Thyroid gland (tissue), 4 donors: ENCODE results near the gene TMEM158. TPM values are rescaled to one million over a fixed set of nuclear protein-coding genes. Genes with fewer than 3 reads are reported as not detected.
A peak's percentile ranks its signal among the peaks of the same experiment; 100 is the strongest.

Source experiments
- DNase-seq, 2 donors: peaks; one replicate each; pipeline ENCODE4 v3.0.0-alpha.2; 2019
- H3K27ac ChIP-seq, 3 donors: fragments of 200-600 bp; sonication (generic); 1 replicate in 2 of 3; 2 replicates in 1 of 3; pipeline ENCODE4 v1.5.1; 2016 to 2019; ENCODE audit warnings: mild to moderate bottlenecking in 1 of 3, moderate library complexity in 1 of 3
- H3K27me3 ChIP-seq: fragments of 200-600 bp; sonication (generic); one replicate; pipeline ENCODE4 v1.5.1; 2019
- H3K36me3 ChIP-seq, 2 donors: fragments of 200-600 bp; sonication (generic); one replicate each; pipeline ENCODE4 v1.5.1; 2016 to 2019
- H3K4me1 ChIP-seq, 2 donors: fragments of 200-600 bp; sonication (generic); one replicate each; pipeline ENCODE4 v1.5.1; 2017 to 2019
- H3K4me3 ChIP-seq, 3 donors: fragments of 200-600 bp; sonication (generic); replicated peaks in 1 of 3; 1 replicate in 2 of 3; 2 replicates in 1 of 3; pipeline ENCODE4 v1.5.1; 2016; ENCODE audit warnings: mild to moderate bottlenecking in 1 of 3
- H3K9me3 ChIP-seq: fragments of 200-600 bp; sonication (generic); one replicate; pipeline ENCODE4 v1.5.1; 2017
- POLR2A ChIP-seq, 2 donors: fragments of 450-650 bp; IDR thresholded peaks; one replicate each; pipeline ENCODE4 v1.6.1; 2017; ENCODE audit warnings: antibody characterized with exemption in 2 of 2, mild to moderate bottlenecking in 2 of 2, moderate library complexity in 1 of 2
- WGBS, 2 donors: methylation state at CpG; one replicate each; pipeline ENCODE4 v1.1.5; 2017; 5-methylcytosine and 5-hydroxymethylcytosine counted together
- intact Hi-C: fragments of 100-400 bp; cut with DNase I; formaldehyde crosslinking; loops from one replicate; pipeline ENCODE4 v1.15.1; 2023
- total RNA-seq, 4 donors: library from RNA; depleted of rRNA; stranded (reverse); fragments of >200 nt; gene quantifications; one replicate each; pipeline ENCODE4 v1.2.3, GENCODE V29; 2016
- TF ChIP-seq, protein P1 (sequence below), 6 experiments: fragments of 200-600 bp in 3 of 6; fragments of 450-650 bp in 3 of 6; sonication (generic) in 3 of 6; IDR thresholded peaks; one replicate each; pipeline ENCODE4 v1.5.1; 2016 to 2019; ENCODE audit warnings: antibody characterized with exemption in 6 of 6, mild to moderate bottlenecking in 2 of 6, inconsistent platforms in 1 of 6, moderate library complexity in 1 of 6

Gene TMEM158
- total RNA-seq, 4 donors from 2014 or later, result 0.40 to 0.78 TPM; not detected in 2

DNA sequence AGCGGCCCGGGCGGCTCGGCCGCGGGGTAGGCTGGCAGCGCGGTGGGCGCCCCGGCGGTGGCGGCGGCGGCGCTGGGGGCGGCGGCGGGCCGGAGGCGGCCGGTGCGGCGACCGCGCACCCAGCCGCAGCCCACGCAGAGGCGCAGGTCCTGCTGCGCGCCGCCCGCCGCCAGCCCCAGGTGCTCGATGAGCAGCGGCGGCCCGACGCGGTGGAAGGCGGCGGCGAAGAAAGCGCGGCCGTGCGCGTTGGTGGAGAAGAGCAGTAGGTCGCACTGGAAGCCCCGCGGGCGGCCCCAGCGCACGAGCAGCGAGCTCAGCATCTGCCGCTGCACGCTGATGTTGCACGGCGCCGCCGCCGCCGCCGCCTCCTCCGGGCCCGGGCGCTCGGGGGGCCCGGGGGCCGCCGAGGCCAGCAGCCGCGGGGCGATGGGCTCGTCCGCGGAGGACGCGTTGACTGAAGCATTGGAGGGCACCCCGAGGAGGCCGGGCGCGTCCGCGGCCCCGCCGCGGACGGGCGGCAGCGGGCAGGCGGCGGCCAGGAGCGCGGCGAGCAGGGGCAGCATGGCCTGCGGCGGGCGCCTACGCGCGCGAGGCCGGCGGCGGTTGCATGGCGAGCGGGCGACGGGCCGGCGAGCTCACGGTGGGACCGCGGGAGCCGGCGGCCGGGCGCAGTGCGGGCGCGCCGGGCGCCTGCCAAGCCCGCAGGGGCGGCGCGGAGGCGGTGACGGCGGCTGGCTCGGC lies 452 bp downstream of the TMEM158 start:
- peaks cover 0 to 5% of the 10 kb centered on the region in 2 donors for H3K4me1 ChIP-seq
- WGBS, 2 donors, result 0% methylated on average over 16 of the region's 131 CpGs; no CpG with 5 or more reads in 1 of the 2 donors
- H3K4me3 ChIP-seq, result peak overlapping the region in 1 of 3 donors; percentile 43
- no peak for TF ChIP-seq POLR2A (IDR thresholded peaks at IDR 0.05)
- TF ChIP-seq, protein P1, sequence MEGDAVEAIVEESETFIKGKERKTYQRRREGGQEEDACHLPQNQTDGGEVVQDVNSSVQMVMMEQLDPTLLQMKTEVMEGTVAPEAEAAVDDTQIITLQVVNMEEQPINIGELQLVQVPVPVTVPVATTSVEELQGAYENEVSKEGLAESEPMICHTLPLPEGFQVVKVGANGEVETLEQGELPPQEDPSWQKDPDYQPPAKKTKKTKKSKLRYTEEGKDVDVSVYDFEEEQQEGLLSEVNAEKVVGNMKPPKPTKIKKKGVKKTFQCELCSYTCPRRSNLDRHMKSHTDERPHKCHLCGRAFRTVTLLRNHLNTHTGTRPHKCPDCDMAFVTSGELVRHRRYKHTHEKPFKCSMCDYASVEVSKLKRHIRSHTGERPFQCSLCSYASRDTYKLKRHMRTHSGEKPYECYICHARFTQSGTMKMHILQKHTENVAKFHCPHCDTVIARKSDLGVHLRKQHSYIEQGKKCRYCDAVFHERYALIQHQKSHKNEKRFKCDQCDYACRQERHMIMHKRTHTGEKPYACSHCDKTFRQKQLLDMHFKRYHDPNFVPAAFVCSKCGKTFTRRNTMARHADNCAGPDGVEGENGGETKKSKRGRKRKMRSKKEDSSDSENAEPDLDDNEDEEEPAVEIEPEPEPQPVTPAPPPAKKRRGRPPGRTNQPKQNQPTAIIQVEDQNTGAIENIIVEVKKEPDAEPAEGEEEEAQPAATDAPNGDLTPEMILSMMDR (IDR thresholded peaks at IDR 0.05), result no peak
- peaks cover 8% of the 10 kb centered on the region for H3K27me3 ChIP-seq
- no peak overlapping the region for H3K27ac ChIP-seq
- intact Hi-C loops, result loop anchor here (10.0 kb wide), 1 partner anchor 269 kb away; no protein-coding TSS in a partner anchor
- H3K36me3 ChIP-seq, result no peaks in the 10 kb centered on the region
- H3K9me3 ChIP-seq, result no peaks in the 10 kb centered on the region
- peak; percentile 16 to 19 for DNase-seq

DNA sequence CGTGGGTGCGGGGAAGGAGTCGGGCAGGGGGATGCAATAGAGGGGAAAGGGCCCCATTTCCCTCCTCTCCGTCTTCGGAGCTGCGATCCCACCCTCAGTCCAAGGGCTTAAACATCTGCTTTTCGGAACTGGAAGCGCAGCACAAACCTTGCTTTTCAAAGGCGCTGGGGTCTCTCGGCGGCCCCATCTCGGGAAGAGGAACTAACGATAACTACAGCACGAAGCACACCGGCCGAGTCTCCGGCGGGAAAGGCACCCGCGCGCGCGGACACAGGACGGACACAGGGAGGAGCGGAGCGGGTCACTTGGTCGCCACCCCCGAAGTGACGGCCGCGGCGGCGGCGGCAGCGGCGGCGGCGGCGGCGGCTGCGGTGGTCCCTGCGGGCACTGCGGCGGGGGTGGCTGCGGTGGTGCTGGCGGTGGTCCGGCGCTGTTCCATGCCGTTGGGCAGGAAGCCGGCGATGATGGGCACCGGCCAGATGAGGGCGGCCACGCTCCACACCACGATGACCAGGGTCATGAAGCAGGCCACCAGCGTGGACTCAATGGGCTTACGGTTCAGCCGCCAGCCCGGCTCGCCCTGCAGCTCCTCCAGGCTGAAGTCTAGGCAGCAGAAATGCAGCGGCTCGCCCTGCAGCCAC lies 1.1 kb downstream of the TMEM158 start:
- TF ChIP-seq, protein P1 (IDR thresholded peaks at IDR 0.05), result peak in 4 of 6 experiments; percentile 11 to 51 (median 34)
- TF ChIP-seq POLR2A (IDR thresholded peaks at IDR 0.05), result no peak
- WGBS, 2 donors, result 2 to 4% methylated on average over 9 to 29 of the region's 62 CpGs
- intact Hi-C loops, result loop anchor here (10.0 kb wide), 1 partner anchor 270 kb away; no protein-coding TSS in a partner anchor
- peak overlapping the region in 2 of 3 donors; percentile 11 to 21 for H3K4me3 ChIP-seq
- peaks cover 0 to 5% of the 10 kb centered on the region in 2 donors for H3K4me1 ChIP-seq
- peaks cover 8% of the 10 kb centered on the region for H3K27me3 ChIP-seq
- H3K9me3 ChIP-seq, result no peaks in the 10 kb centered on the region
- DNase-seq, result peak; percentile 53 to 60
- H3K27ac ChIP-seq, result no peak overlapping the region
- H3K36me3 ChIP-seq, result no peaks in the 10 kb centered on the region

DNA sequence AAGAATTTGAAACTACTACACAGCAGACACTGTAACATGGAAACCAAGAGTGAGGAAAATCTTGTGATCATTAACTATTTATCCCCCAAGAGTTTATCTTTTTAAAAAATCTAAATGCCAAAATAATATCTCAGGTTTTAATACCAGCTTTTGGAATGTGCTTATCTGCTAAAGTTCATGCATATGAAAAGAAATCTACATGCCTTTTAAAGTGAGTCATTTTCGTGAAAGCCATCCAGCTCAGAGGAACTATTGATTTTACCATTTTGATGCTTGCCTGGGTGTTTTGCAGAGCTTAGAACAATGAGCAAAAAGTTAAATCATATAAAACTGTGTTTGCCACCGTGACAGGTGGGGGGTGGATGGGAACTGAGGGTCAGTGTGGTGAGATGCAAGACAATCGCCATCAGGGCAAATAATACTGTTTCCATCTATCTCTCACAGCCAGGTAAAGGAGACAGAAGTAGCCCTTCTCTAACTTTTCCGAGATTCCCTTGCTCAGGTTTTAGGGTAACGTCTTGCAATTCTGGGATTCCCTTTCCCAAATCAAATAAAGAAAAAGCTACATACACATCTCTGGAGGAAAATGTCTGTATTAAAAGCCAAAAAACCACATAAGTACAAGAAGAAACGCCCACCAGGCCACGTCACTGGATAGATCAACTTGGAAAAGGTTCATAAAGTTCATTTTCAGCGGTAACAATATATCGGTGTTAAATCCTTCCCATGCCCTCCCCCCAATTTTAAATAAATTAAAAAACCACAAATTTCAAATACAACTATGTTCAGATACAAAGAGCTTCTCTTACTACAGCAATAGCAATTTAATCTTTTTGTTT lies 2.0 kb downstream of the TMEM158 start:
- Histone ChIP-seq H3K9me3 (no peaks in the 10 kb centered on the region), H3K4me1 (peaks cover 0 to 5% of the 10 kb centered on the region in 2 donors), H3K27ac (no peak overlapping the region), H3K36me3 (no peaks in the 10 kb centered on the region), H3K27me3 (peaks cover 8% of the 10 kb centered on the region), H3K4me3 (no peak overlapping the region)
- no peak for DNase-seq
- no peak for TF ChIP-seq POLR2A (IDR thresholded peaks at IDR 0.05)
- TF ChIP-seq, protein P1 (IDR thresholded peaks at IDR 0.05), result no peak
- intact Hi-C loops, result loop anchor here (10.0 kb wide), 1 partner anchor 271 kb away; no protein-coding TSS in a partner anchor
- WGBS, 2 donors, result 46 to 50% methylated on average over 9 of the region's 9 CpGs

DNA sequence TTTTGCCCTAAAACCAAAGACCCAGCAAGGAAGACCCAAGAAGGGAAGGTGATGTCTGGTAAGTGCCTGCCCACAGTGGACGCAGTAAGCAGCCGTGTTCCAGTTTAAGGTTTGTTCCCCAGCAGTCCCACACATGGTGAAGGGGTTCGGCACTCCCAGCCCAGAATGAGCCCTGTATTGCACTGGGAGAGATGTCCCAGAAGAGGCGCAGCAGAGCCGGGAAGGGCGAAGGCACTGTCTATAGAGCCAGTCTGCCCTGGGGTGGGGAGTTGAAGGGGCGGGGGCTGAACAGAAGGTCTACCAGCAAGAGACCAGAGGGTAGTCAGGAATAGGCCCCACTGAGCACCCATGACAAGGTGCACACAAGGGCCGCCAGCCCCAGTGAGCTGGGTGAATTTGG lies 6.4 kb downstream of the TMEM158 start:
- H3K4me1 ChIP-seq, result no peaks in the 10 kb centered on the region
- TF ChIP-seq, protein P1 (IDR thresholded peaks at IDR 0.05), result no peak
- no peak for TF ChIP-seq POLR2A (IDR thresholded peaks at IDR 0.05)
- H3K36me3 ChIP-seq, result no peaks in the 10 kb centered on the region
- intact Hi-C loops, result loop anchor here (10.0 kb wide), 1 partner anchor 275 kb away; no protein-coding TSS in a partner anchor
- H3K27ac ChIP-seq, result no peak overlapping the region
- H3K4me3 ChIP-seq, result no peak overlapping the region
- DNase-seq, result no peak
- H3K27me3 ChIP-seq, result peaks cover 6% of the 10 kb centered on the region
- no peaks in the 10 kb centered on the region for H3K9me3 ChIP-seq
- WGBS, 2 donors, result 95 to 98% methylated on average over 8 of the region's 8 CpGs
